ENCODE results near the gene ERBB4. TPM values are rescaled to one million over a fixed set of nuclear protein-coding genes. Genes with fewer than 3 reads are reported as not detected.

Gene ERBB4
- polyA plus RNA-seq, 3 donors = 45.5 to 60.8 (median 47.4) TPM

DNA sequence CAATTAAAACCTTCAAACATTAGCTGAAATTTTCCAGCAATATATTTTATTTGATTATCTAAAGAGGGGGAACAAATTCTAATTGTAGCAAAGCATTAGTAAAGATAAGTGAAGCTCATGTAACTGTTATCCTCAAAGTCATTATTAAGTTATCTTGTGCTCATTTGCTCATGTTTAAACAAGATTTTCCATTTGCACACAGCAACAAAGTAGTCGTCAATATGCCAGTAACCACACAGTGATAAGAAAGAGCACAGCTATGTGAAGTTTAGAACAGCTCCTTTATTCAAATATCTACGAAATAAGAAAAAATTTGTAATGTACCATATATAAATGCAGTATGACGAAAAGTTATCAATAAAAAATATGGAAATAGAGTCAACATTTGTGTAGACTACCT, 159.5 kb downstream of the ERBB4 start:
- no peak for DNase-seq (ENCODE audit: low read depth in 3 of 3, low spot score in 2 of 3)

DNA sequence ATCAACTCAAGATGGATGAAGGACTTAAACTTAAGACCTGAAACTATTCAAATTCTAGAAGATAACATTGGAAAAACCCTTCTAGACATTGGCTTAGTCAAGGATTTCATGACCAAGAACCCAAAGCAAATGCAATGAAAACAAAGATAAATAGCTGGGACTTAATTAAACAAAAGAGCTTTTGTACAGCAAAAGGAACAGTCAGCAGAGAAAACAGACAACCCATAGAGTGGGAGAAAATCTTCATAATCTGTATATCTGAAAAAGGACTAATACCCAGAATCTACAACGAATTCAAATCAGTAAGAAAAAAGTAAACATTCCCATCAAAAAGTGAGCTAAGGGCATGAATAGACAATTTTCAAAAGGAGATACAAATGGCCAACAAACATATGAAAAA, 171.2 kb downstream of the ERBB4 start:
- DNase-seq (ENCODE audit: low read depth in 3 of 3, low spot score in 2 of 3) = no peak

DNA sequence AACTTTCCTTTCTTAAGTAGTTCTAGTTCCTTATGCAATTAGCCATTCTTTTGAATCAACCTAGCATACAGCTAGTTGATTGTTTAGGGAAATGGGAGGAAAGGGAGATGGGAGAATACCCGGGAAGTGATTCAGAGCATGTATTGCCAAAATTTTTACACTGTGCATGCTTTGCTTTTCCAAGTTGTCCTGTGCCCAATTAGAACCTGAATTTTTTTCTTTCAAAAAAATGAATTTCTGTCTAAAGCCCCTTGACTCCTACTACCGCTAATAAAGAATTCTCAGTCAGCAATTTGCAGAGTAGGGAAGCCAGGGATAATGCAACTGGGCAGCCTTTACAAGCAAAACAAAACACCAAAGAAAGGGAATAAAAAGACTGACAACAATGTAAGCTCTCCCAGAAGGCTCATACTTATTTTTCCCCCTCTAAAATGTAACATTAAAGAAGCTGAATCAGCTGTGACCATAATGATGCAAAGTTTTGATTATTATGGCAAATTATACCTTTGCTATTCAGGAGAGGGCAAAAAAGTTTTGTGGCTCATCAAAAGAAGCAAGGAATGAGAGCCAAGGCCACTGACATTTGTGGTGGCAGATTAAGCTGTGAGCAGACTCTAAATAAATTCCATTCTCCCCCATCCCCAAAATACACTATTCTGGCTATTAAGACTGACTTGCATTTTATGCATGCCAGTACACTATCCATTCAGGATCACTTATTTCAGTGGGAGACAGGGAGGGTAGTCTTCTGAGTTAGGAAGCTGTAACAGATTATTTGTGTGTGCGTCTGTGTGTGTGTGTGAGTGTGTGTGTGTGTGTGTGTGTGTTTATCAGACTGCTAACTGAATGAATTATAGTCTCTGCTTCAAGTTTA, 174.3 kb downstream of the ERBB4 start:
- DNase-seq (ENCODE audit: low read depth in 3 of 3, low spot score in 2 of 3) = no peak

DNA sequence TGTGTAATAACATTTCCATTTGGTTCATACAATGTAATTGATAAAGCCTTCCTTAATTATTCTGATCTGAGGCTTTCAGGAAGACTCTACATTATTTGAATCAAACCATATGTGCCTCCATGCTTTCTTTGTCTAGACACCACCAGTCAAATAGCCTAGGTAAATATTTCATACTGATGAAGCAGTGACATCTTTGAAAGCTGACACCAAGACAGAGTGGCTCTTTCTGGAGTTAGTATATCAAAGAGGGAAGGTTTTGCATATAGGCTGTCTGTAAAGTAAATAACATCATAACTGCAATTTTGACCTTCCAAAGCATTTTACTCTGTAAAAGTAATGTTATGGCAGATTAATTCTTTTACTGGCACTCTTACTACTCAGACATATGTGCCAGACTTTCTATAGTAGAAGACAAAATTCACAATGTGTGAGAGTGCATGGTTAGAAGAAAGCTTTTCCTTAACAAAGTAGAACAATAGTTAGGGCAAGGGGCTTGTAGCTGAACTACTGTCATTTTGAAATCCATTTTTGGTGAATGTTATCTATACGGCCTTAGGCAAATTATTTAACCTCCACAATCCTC, 177.3 kb downstream of the ERBB4 start:
- no peak for DNase-seq (ENCODE audit: low read depth in 3 of 3, low spot score in 2 of 3)

DNA sequence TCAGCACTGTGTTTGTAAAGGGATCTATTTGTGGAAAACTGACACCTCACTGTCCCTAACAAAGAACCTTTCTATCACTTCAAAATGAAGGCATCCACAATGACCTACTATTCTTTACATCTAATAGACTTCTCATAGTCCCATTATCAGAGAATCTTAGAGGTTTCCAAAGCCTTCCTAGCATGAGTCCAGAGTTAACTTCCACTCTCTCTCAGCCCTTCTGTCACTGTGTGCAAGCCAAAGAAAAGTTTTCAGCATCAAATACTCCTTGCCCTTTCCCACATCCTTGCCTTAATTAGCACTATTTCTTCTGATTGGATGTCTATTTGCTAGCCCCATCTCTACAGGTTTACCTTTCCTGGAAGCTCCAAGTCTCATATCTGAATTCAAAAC, 178.5 kb downstream of the ERBB4 start:
- no peak for DNase-seq (ENCODE audit: low read depth in 3 of 3, low spot score in 2 of 3)

DNA sequence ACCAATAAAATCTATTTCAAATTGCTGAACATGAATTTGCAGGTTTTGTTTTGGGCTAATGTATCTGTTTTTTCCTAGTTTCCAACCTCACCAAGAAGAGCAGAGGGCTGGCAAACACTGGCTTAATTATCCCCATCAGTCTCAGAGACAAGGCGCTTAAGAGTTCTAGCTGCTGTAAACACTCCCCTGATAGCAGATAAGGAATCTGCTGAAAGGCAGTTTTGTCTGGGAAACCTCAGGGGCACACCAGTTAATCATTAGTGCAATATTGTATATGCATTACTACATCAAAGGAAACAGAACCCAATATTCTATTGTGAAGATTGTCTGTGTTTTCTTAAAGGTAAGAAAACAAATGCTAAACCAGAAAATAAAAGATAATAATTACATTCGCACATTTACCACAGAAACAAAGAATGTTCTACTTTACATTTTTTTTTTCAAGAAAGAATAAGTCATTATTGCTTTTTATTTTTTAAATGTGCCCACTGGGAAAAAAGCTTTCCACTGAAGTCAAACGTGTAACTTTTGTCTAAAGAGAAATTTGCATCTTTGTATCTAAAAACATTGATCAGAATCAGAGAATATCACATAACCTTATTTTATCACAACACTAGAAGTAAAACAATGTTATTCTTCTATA, 179.1 kb downstream of the ERBB4 start:
- no peak for DNase-seq (ENCODE audit: low read depth in 3 of 3, low spot score in 2 of 3)

DNA sequence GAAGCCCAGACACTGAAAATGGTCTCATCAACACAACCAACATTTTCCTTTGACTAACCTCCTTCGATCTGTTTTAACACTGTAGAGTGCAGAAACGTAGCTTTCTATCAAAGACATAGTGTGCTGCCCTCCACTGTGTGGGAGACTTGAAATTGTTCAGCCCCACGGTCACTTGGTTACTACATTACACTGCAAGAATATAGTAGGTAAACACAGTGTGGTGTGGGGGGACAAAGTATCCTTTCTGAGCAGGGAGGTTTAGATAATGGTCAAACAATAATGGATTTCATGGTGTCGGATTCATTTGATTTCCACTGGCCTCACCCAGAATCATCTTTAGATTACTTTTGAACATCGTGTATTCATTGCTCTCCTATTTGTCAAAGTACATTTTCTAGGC, 181.0 kb downstream of the ERBB4 start:
- DNase-seq (ENCODE audit: low read depth in 3 of 3, low spot score in 2 of 3) = no peak

DNA sequence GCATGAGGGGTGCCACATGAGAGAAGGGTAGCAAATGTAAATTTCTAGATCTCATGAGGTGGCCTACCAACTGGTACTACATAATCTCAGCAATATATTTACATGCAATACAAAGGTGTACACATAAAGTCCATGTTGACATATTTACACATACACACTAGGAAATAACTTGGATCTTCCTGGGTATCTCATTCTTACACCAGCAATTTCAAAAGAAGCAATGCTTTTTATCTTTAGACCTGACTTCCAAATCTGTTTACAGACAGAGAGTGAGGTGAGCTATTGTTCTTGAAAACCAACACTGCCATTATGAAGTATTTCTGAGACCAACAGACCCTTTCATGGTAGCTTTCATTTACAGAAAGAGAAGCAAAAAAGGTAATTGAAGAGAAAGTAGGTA, 184.2 kb downstream of the ERBB4 start:
- DNase-seq (ENCODE audit: low read depth in 3 of 3, low spot score in 2 of 3) = no peak

DNA sequence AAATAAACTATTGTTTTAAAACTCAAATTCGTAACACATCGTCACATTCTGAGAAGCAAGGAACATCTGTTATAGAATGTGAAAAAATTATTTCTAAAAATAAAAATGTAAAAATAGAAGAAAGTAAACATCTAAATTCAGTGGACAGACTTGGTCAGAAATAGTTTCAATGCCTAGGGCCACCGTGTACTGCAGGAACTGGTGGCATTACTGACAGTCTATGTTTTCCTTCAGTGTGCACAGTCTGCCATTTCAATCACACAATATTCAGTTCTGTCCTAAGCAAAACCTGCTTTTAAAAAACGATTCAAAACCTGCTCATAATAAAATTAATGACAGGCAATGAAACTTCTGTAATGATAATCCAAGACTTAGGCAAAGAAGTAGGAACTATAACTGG, 190.1 kb downstream of the ERBB4 start:
- DNase-seq (ENCODE audit: low read depth in 3 of 3, low spot score in 2 of 3) = no peak

DNA sequence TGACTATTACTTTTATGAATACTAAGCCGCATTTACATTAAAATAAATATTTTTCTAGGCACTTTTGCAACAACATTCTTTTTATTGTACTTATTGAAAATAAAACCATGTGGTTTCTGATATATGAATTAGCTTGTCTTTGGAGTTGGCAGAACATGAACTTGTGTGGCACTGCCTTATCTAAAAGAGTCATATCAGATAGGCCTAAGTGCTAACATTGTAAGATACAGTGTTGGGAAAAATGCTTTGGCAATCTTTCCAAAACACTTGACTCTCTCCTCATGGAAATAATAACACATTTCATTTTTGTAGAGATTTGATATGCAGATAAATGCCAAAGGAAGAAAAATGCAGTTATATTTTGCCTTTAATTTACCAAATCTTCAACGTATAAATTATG, 191.7 kb downstream of the ERBB4 start:
- no peak for DNase-seq (ENCODE audit: low read depth in 3 of 3, low spot score in 2 of 3)

DNA sequence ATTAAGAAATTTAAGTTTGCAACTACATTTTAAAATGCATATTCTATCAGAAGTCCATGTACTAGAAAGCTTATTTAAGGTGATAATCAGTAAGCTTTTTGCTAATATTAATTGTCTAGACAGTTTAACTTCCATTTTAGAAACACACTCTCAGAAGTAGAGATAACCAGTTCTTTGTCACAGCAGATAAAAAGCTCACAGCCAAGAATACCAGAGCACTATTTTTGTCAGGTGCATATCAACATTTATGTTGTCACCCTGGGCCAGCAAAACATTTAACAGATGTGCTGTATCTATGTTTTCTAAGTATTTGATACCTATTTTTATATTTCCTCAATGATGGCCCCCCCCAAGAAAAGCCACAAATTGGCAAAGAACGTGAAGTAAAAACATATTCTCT, 192.6 kb downstream of the ERBB4 start:
- DNase-seq (ENCODE audit: low read depth in 3 of 3, low spot score in 2 of 3) = no peak

DNA sequence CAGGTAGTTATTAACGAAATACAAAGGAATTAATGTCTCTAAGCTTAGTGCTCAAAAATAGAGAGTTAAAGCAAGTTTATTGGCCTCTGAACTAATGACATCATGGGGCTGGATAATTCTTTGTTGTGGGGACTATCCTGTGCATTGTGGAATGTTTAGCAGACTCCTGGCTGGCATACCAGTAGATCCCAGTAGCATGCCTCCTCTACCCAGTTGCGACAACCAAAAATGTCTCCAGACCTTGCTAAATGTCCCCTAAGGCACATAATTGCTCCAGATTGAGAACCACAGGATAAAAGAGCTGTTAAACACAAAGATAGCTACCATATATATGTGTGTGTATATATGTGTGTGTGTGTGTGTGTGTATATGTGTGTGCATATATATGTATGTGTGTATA, 194.5 kb downstream of the ERBB4 start:
- no peak for DNase-seq (ENCODE audit: low read depth in 3 of 3, low spot score in 2 of 3)

DNA sequence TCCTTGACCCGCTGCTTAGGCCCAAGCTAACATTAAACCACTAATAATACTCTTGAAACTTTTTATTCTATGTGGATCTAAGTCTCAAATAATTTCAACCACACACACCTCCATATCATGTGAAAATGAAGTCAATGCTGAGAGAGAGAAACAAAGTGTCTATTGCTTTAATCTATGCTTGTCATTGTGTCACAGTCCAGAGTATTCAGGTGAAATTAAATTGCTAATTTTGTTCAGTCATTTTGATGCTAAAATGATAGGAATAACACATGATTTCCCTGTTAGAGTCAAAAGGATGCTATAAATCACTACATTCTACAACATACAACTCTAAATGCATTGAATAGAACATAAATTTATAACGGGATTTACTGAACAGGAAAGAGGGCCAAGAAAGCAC, 195.4 kb downstream of the ERBB4 start:
- DNase-seq (ENCODE audit: low read depth in 3 of 3, low spot score in 2 of 3) = no peak

DNA sequence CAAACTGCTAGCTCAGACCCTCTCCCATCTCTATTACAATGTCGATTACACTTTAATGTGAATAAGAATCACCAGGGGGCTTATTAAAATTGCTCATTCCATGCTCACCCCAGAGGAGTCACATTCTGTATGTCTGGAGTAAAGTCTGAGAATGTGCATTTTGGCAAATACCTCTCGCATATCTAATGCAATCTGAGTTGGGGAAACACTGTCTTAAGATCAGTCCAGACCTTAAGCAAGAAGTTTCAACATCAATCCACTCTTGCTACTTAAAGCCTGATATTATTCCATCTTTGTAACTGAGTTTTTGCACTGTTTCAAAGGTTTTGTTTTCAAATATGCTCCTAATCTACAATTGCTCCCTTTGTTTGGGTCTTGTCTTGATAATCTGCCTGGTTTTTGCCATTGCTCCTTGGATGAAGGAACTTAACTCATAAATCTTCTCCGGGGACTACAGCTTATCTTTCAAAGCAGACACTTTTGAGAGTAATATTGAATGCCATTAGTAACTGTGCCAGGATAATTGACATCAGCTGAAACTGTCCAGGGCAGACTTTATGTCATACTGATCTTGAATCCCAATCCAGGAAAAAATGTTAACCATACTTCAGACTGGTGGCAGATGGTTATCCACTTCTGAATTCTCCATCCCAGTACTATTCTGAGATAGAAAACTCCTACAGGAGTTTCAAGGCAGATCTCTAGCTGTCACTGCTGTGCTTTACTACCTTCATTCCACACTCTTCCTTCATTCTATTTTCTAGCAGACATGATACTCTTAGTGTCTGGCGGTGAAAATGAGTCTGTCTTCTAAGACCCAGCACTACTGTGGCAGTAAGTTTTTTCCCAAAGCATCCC, 200.9 kb downstream of the ERBB4 start:
- no peak for DNase-seq (ENCODE audit: low read depth in 3 of 3, low spot score in 2 of 3)

DNA sequence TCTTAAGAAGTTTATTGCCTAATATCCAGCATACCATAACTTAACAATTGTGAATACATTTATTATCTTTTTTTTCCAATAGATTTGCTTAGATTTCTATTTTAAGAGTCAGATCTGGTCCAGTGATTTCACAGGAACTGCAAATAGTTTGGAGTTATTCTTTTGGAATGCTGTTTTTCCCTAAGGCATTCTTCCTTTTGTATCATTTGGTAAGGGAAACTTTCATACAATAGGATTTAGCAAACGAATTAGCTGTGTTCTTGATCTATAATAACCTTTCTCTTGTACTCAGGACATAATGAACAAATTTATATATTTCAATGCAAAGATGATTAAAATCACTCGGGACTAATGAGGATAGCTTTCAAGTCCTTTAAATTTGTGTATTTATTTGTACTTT, 201.6 kb downstream of the ERBB4 start:
- no peak for DNase-seq (ENCODE audit: low read depth in 3 of 3, low spot score in 2 of 3)

DNA sequence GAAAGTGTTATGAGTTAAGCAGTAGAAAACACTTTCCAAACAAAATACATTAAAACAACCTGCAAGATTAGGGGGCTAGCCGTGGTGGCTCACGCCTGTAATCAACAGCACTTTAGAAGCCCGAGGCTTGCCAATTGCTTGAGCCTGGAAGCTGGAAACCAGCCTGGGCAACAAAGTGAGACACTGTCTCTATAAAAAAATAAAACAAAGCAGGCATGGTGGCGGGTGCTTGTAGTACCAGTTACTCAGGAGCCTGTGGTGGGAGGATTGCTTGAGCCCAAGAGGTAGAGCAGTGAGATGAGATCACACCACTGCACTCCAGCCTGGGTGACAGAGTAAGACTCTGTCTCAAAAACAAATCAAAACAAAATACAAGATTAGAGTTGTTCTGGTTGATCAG, 208.3 kb downstream of the ERBB4 start:
- DNase-seq (ENCODE audit: low read depth in 3 of 3, low spot score in 2 of 3) = no peak

DNA sequence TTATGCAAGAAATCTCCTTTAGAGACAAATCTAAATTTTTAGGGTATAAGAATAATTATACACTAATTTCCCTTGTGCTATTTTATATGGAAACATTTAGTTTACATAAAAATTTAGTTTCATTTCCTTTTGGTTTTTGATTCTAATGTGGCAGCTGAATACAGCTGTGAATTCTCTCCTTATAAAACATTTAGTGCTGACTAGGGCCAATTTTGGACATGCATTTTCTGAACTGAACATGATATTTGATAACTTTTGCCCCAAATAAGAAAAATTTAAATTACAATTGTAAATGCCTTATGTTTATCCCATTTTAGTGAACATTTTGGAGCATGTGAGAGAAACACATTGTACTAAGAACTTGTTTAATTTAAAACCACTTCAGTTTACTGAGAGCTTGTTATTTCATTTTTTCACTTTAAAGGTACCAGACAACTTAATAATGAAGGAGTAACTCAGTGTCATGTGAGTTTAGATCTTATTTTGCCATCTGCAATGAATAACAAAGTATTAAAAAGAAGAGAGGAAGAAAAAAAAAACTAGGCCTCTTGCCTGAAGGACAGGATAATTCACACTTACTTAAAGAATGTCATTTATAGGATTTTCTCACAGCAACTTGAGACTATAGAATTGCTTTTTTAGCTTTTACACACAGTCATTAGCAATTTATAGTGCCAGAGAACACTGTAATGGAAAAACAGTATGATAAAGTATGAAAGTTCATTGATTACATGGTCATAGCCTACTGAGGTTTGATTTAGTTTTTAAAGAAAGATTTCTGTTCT, 209.7 kb downstream of the ERBB4 start:
- no peak for DNase-seq (ENCODE audit: low read depth in 3 of 3, low spot score in 2 of 3)

DNA sequence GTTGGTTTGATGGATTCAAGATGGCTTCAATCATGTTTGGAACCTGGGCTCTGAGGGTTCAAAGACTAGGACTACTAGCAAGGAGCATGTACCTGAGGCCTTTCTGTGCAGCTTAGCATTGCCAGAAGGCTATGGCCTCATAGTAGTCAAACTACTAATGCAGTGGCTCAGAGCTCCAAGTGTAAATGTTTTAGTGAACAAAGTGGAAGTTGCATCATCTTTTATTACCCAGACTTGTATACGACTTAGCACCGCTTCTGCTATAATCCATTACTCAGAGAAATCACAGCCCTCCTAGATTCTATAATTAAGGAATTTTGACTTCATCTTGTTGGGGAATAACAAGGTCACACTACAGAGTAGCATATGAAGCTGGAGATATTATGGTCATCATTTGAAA, 210.5 kb downstream of the ERBB4 start:
- DNase-seq (ENCODE audit: low read depth in 3 of 3, low spot score in 2 of 3) = no peak

DNA sequence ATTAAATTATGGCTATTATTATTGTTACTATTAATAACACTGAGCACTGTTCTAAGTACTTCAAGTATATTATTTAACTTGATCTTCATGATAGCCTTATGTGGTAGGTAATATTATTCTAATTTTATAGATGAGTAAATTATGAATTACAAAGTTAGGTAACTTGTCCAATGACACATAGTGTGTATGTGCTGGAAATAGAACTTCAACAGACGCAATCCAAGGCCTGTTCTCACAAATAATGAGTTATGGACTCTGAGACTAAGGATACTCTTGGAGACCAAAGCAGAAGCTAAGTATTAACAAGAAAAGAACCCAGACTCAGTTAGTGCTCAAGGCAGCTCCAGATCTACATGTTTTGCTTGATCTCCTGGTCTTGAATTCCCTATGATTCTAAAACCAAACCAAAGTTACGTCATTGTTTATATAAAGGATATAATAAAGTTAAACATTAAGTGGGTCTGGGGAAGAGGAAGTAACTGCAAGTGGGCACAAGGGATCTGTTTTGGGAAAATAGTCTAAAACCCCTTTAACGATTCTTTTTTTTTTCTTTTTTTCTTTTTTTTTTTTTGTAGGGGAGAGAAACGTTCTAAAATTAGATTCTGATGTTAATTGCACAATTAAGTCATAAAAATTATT, 211.3 kb downstream of the ERBB4 start:
- no peak for DNase-seq (ENCODE audit: low read depth in 3 of 3, low spot score in 2 of 3)

DNA sequence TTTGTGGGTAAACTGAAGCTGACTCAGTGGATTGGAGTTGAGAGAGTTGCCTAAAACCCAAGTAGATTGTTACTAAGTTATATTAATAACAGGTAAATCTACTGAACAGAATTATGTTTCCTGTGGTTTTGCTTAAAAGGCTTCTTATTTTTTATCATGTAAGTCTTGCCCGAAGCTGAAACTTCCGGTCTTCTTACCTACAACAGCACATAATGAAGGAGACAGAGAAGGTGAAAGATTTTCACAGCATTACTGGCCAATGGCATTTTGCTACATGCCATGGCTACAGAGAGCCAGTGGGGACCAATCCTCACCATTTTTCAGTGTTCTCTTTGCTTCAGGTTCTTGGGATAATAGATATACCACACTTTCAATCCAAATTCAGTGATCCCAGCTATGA, 220.0 kb downstream of the ERBB4 start:
- DNase-seq (ENCODE audit: low read depth in 3 of 3, low spot score in 2 of 3) = no peak
